Stimulated activated naive B cell treated with anti-CD40 and anti-IgM and Interleukin-4, amounts not matched to agents 10 μg/mL and 1 μg/mL and 100 μg/mL, for 72 hours (primary cell): ENCODE measurements around the gene EPS8.
A peak's percentile ranks its signal among the peaks of the same experiment; 100 is the strongest.
"Not testable (repeated sequence)": the region's sequence is repeated elsewhere in the genome, so short reads cannot be mapped to it uniquely, and the experiment has no call there.

Experiments
- ATAC-seq, 2 donors: fragments of 150-1000 bp; cut with Tn5 transposase; replicated peaks; 2 replicates each; pipeline ENCODE4 v1.10.0; 2021; ENCODE audit warnings: moderate library complexity in 1 of 2
- DNase-seq: peaks from one replicate; pipeline ENCODE4 v3.0.0; 2021
- H3K27ac Mint-ChIP-seq: one replicate; pipeline ENCODE4 v1.8.0; 2022; ENCODE audit warnings: mild to moderate bottlenecking, mixed read lengths
- H3K27me3 Mint-ChIP-seq, 2 donors: one replicate each; pipeline ENCODE4 v1.8.0; 2022; ENCODE audit warnings: mixed read lengths in 2 of 2
- H3K36me3 Mint-ChIP-seq, 2 donors: one replicate each; pipeline ENCODE4 v1.8.0; 2022; ENCODE audit warnings: mixed read lengths in 2 of 2, mild to moderate bottlenecking in 1 of 2
- H3K4me1 Mint-ChIP-seq, 2 donors: one replicate each; pipeline ENCODE4 v1.8.0; 2022; ENCODE audit warnings: mixed read lengths in 2 of 2, mild to moderate bottlenecking in 1 of 2
- H3K4me3 Mint-ChIP-seq, 2 donors: one replicate each; pipeline ENCODE4 v1.8.0; 2022; ENCODE audit warnings: mild to moderate bottlenecking in 2 of 2, mixed read lengths in 2 of 2, moderate library complexity in 1 of 2
- H3K9me3 Mint-ChIP-seq, 2 donors: one replicate each; pipeline ENCODE4 v1.8.0; 2022; ENCODE audit warnings: mixed read lengths in 2 of 2, mild to moderate bottlenecking in 1 of 2

The EPS8 gene

DNA sequence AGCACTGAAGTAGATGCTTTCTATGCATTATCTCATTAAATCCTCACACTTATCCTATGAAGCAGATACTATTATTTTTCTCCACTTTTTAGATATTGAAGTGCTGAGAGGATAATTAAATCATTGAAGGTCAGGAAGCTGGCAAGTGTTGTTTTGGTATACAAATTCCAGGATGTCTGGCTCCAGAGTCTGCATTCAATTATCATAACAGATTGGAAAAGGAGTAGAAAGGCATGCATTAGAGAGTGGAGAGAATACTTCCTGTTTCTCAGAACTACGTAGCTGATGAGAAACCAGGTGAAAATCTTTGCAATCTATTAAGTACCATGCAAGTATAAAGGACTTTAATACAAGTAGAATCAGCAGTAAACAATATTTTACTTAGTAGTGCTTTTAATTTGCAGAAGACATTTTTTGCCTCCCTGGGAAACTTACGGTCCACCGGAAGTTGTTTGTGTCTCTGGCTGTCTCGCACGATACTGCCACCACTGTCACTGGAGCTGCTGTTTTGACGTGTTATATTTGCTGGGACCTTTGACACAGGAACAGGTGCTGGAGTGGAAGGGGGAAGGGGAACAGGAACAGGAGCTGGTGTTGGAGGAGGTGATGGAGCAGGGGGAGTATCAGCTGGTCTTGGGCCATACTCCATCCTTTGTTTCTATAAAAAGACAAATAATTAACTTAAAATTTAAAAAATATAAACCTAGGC, 158.0 kb downstream of the EPS8 start:
- no peak for ATAC-seq
- Mint-ChIP-seq H3K9me3 (no peaks in the 10 kb centered on the region), H3K4me3 (no peak overlapping the region), H3K27me3 (no peaks in the 10 kb centered on the region), H3K27ac (no peak overlapping the region), H3K4me1 (peaks cover 0 to 2% of the 10 kb centered on the region in 2 donors), H3K36me3 (no peaks in the 10 kb centered on the region)
- no peak for DNase-seq

- H3K27ac Mint-ChIP-seq, result no peak overlapping the region
- peaks cover 0 to 4% of the 10 kb centered on the region in 2 donors for H3K27me3 Mint-ChIP-seq
- no peaks in the 10 kb centered on the region for H3K36me3 Mint-ChIP-seq
- peaks cover 0 to 2% of the 10 kb centered on the region in 2 donors for H3K4me1 Mint-ChIP-seq
- ATAC-seq (no peak), DNase-seq (no peak)
- H3K9me3 Mint-ChIP-seq, result no peaks in the 10 kb centered on the region
- no peak overlapping the region for H3K4me3 Mint-ChIP-seq
These were observed 159.4 kb downstream of the EPS8 start for GRCh38 chr12:15629761-15630160.

DNA sequence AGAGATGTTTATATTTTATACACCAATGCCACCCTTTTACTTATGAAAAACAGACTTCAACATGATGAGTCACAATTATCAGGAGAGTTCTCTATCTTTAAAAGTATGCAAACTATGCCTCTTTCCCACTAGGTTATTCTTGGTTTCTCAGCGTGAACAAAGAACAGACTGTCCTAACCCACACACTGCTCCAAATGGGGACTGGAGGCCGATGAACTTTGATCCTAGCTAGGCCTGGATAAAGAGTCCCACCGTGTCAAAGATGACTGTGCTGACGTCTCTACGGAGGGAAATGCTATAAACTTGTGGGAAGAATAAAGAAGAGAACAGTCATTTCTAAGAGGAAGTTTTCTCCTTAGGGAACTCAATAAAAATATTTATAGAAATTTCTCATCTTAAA, 160.1 kb downstream of the EPS8 start:
- peaks cover 0 to 2% of the 10 kb centered on the region in 2 donors for H3K4me1 Mint-ChIP-seq
- no peak overlapping the region for H3K4me3 Mint-ChIP-seq
- no peaks in the 10 kb centered on the region for H3K36me3 Mint-ChIP-seq
- DNase-seq, result peak; percentile 15
- no peaks in the 10 kb centered on the region for H3K9me3 Mint-ChIP-seq
- H3K27ac Mint-ChIP-seq, result no peak overlapping the region
- H3K27me3 Mint-ChIP-seq, result peaks cover 0 to 4% of the 10 kb centered on the region in 2 donors
- ATAC-seq, result peak; percentile 81 to 94

DNA sequence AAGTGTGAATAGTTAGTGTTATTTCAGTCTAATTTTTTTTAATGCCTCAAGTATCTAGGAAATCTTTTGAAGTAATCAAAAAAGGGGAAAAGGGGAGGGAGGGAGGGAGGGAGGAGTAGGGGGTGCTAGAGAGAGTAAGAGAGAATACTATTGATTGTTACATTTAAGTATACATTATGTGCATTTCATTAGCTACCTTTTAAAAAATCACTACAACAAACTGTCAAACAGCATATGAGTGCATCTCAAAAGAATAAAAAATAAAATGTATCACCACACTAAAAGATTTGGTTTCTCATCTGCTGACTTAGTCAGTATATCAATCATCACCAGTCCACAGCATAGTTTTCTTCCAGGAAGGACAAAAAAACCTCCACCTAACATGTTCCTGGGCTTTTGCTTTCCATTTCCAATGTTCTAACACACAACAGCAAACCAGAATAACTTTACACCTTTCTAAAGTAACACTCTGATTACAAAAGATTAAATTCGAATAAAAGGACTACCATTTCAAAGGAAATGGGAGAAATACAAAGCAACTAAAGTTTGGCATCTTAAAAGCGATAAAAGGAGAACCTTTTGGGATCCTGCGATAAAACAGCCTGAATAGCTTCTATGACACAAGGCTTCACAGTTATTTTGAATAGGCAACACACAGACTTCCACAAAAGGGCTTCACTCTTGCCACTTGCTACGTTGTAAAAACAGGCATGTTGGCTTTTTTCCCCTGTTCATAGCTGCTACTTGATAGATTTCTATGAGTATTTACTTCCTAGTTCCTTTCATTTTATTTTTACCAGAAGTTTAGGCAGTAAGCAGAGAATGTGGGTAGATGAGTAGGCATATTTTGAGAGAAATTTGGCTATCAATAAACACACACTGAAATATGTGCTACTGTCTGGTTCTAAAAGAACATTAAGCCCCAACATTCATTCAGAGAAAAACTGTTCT, 160.9 kb downstream of the EPS8 start:
- Mint-ChIP-seq H3K9me3 (no peaks in the 10 kb centered on the region), H3K27ac (no peak overlapping the region), H3K36me3 (no peaks in the 10 kb centered on the region), H3K4me3 (no peak overlapping the region), H3K27me3 (peaks cover 0 to 4% of the 10 kb centered on the region in 2 donors), H3K4me1 (peaks cover 0 to 2% of the 10 kb centered on the region in 2 donors)
- DNase-seq (no peak), ATAC-seq (no peak)

GRCh38 chr12:15625075-15625474, 164.1 kb downstream of the EPS8 start:
- Mint-ChIP-seq H3K4me3 (no peak overlapping the region), H3K9me3 (no peaks in the 10 kb centered on the region), H3K27ac (no peak overlapping the region), H3K36me3 (no peaks in the 10 kb centered on the region), H3K27me3 (peaks cover 0 to 4% of the 10 kb centered on the region in 2 donors), H3K4me1 (peaks cover 0 to 2% of the 10 kb centered on the region in 2 donors)
- no peak for ATAC-seq
- no peak for DNase-seq

DNA sequence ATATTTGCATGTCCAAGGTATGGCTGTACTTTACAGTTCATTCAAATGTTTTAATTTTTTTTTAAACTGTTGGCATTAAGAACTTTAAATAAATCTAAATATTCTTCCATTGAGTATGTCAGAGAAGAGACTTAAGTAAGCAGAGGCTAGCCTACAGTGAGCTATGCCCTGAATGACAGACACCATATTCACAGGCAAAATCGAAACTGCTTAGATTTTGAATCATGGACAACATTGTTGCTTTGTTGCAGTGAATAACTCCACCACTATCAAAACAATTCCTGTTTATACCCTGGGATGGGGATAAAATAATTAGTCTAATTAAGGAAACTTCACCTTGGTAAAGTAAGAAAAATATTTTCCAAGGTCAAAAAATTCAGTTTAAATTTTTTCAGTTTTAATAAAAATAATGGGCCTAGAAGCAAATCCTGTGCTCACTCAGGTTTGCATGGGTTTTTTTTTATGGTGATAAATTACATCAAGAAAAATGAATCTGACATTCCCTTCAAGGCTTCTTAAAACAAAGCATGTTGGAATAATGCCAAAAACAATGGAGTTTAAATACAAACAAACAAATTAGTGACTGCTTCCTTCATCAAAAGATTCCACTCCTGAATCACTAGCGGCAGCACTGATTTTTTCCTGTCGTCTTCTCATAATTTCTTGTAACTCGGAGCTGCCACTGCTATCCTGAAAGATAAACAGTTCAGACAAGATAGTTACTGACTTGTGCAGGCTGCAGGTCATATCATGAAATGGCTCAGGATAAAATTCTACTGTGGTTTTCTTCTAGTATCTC, 168.2 kb downstream of the EPS8 start:
- no peak overlapping the region for H3K4me3 Mint-ChIP-seq
- peaks cover 20 to 24% of the 10 kb centered on the region in 2 donors for H3K27me3 Mint-ChIP-seq
- H3K4me1 Mint-ChIP-seq, result no peaks in the 10 kb centered on the region
- H3K9me3 Mint-ChIP-seq, result peaks cover 4% of the 10 kb centered on the region in 2 donors
- H3K27ac Mint-ChIP-seq, result no peak overlapping the region
- no peaks in the 10 kb centered on the region for H3K36me3 Mint-ChIP-seq
- DNase-seq (no peak), ATAC-seq (no peak)

GRCh38 chr12:15616495-15616894, 172.7 kb downstream of the EPS8 start:
- H3K4me3 Mint-ChIP-seq, DNase-seq, ATAC-seq, H3K27ac Mint-ChIP-seq, H3K4me1 Mint-ChIP-seq, H3K36me3 Mint-ChIP-seq: not testable (repeated sequence)
- H3K9me3 Mint-ChIP-seq, result peaks cover 4 to 12% of the 10 kb centered on the region in 2 donors
- H3K27me3 Mint-ChIP-seq, result peaks cover 20 to 30% of the 10 kb centered on the region in 2 donors

- DNase-seq (no peak), ATAC-seq (no peak)
- Mint-ChIP-seq H3K27me3 (peaks cover 18 to 30% of the 10 kb centered on the region in 2 donors), H3K9me3 (peaks cover 4 to 12% of the 10 kb centered on the region in 2 donors), H3K27ac (no peak overlapping the region), H3K36me3 (no peaks in the 10 kb centered on the region), H3K4me1 (no peaks in the 10 kb centered on the region), H3K4me3 (no peak overlapping the region)
These were observed 175.2 kb downstream of the EPS8 start for GRCh38 chr12:15613981-15614380.

DNA sequence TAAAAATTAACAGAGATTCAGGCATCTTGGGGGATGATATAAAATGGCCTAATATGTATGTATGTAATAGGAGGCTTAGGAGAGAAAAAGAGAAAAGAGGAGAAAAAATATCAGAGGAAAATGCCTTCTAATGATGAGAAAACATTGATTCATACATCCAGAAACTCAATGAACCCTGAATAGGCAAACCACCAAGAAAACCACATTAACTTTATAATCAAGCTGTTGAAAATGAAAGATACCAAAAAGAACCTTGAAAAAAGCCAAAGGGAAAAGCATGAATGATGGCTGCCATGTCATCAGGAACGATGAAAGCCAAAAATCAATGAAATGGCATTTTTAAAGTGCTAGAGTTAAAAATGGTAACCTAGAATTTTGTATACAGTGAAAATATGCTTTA, 180.2 kb downstream of the EPS8 start:
- Mint-ChIP-seq H3K27ac (no peak overlapping the region), H3K27me3 (peaks cover under 1 to 7% of the 10 kb centered on the region in 2 donors), H3K9me3 (peaks cover 0 to 7% of the 10 kb centered on the region in 2 donors), H3K4me1 (peaks cover 0 to 3% of the 10 kb centered on the region in 2 donors), H3K36me3 (no peaks in the 10 kb centered on the region), H3K4me3 (no peak overlapping the region)
- ATAC-seq (no peak), DNase-seq (no peak)

DNA sequence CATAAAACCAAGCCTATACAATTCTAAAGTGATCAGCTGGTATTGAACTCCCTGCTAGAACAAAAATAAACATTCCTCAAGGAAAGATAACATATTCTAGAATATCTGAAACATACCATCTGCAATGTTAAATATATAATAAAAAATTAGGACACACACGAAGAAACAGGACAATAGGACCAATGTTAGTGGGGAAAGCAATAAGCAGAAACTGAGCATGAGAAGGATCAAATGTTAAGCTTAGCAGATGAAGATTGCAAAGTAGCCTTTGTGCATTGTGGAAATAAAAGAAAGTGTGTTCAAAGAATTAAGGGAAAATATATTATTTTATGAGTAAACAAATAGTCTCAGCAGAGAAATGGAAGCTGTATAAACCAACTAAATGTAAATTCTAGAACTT, 180.8 kb downstream of the EPS8 start:
- peaks cover 0 to 7% of the 10 kb centered on the region in 2 donors for H3K27me3 Mint-ChIP-seq
- DNase-seq (no peak), ATAC-seq (no peak)
- no peaks in the 10 kb centered on the region for H3K36me3 Mint-ChIP-seq
- peaks cover 0 to 4% of the 10 kb centered on the region in 2 donors for H3K9me3 Mint-ChIP-seq
- H3K27ac Mint-ChIP-seq, result no peak overlapping the region
- no peak overlapping the region for H3K4me3 Mint-ChIP-seq
- H3K4me1 Mint-ChIP-seq, result peaks cover 0 to 3% of the 10 kb centered on the region in 2 donors

GRCh38 chr12:15605881-15606590, 183.2 kb downstream of the EPS8 start:
- no peak overlapping the region for H3K4me3 Mint-ChIP-seq
- no peaks in the 10 kb centered on the region for H3K9me3 Mint-ChIP-seq
- peaks cover 5 to 6% of the 10 kb centered on the region in 2 donors for H3K4me1 Mint-ChIP-seq
- H3K27me3 Mint-ChIP-seq, result peaks cover 0 to 10% of the 10 kb centered on the region in 2 donors
- no peak for DNase-seq
- ATAC-seq, result no peak
- H3K27ac Mint-ChIP-seq, result no peak overlapping the region
- no peaks in the 10 kb centered on the region for H3K36me3 Mint-ChIP-seq

- Mint-ChIP-seq H3K4me1 (peaks cover 5 to 6% of the 10 kb centered on the region in 2 donors), H3K27ac (no peak overlapping the region), H3K27me3 (peaks cover 0 to 8% of the 10 kb centered on the region in 2 donors), H3K9me3 (no peaks in the 10 kb centered on the region), H3K4me3 (no peak overlapping the region), H3K36me3 (no peaks in the 10 kb centered on the region)
- no peak for ATAC-seq
- DNase-seq, result no peak
These were observed 185.6 kb downstream of the EPS8 start for GRCh38 chr12:15603474-15604085.

DNA sequence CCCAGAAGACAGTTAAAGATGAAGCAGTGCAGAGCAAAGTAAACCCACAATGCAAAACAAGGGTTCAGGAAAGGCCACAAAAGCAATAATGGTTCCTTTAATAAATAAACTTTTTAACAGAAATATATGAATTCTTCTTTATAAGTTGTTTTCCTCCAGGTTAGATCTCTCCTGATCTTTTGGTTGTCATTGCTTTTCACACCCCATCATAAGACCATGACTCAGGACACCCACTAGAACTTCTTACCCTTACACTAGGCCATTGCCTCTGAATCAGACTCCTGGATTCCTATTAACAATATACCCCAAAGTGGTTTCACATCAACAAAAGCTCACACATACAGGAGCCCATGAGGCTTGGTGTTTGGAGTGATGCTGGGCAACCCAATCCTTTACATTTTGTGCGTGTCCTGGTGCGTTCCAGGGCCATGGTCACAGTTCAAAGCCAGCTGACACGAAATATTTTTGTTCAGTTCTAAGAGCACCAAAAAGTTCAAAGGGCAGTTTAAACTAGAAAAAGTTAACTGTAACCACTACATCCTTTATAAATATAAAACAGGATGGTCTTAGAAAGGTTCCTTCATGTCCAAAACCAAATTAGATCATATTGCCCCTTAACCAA, 187.0 kb downstream of the EPS8 start:
- Mint-ChIP-seq H3K27me3 (peaks cover 0 to 8% of the 10 kb centered on the region in 2 donors), H3K27ac (no peak overlapping the region), H3K9me3 (no peaks in the 10 kb centered on the region), H3K4me3 (no peak overlapping the region), H3K36me3 (no peaks in the 10 kb centered on the region), H3K4me1 (peaks cover 6 to 16% of the 10 kb centered on the region in 2 donors)
- ATAC-seq (no peak), DNase-seq (no peak)
